ENCODE data around the gene WDR81. TPM values are rescaled to one million over a fixed set of nuclear protein-coding genes. Genes with fewer than 3 reads are reported as not detected.

Gene WDR81
- total RNA-seq, 4 donors from 2014 or later = 26.1 to 73.7 (median 35.7) TPM

- no peaks in the 10 kb centered on the region for H3K9me3 ChIP-seq
- in situ Hi-C loops (cut with MboI; ENCODE audit: low pct_ligation_motif_present in 1 of 4, low pct_unique_long_range_greater_than_20kb in 1 of 4, low sequenced_read_pairs in 3 of 4) (no loop called here), intact Hi-C loops (cut with DNase I; ENCODE audit: low total_unique reads) (no loop called here)
- H3K4me1 ChIP-seq = peaks cover 0 to 26% (median 11%) of the 10 kb centered on the region in 4 donors
- no peak for DNase-seq
- TF ChIP-seq POLR2AphosphoS5 (IDR thresholded peaks at IDR 0.05) = no peak
- no peak for TF ChIP-seq POLR2A (IDR thresholded peaks at IDR 0.05)
- TF ChIP-seq, protein P1, sequence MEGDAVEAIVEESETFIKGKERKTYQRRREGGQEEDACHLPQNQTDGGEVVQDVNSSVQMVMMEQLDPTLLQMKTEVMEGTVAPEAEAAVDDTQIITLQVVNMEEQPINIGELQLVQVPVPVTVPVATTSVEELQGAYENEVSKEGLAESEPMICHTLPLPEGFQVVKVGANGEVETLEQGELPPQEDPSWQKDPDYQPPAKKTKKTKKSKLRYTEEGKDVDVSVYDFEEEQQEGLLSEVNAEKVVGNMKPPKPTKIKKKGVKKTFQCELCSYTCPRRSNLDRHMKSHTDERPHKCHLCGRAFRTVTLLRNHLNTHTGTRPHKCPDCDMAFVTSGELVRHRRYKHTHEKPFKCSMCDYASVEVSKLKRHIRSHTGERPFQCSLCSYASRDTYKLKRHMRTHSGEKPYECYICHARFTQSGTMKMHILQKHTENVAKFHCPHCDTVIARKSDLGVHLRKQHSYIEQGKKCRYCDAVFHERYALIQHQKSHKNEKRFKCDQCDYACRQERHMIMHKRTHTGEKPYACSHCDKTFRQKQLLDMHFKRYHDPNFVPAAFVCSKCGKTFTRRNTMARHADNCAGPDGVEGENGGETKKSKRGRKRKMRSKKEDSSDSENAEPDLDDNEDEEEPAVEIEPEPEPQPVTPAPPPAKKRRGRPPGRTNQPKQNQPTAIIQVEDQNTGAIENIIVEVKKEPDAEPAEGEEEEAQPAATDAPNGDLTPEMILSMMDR (IDR thresholded peaks at IDR 0.05) = no peak
- no peak for TF ChIP-seq EP300 (IDR thresholded peaks at IDR 0.05; ENCODE audit: low read depth)
- WGBS, 2 donors (ENCODE audit: low coverage in 1 of 2) = 76 to 89% methylated on average over 3 to 25 of the region's 25 CpGs
- no peak overlapping the region for H3K4me3 ChIP-seq
- no peak overlapping the region for H3K27ac ChIP-seq
- no peaks in the 10 kb centered on the region for H3K27me3 ChIP-seq
- H3K36me3 ChIP-seq = no peaks in the 10 kb centered on the region
Observed at GRCh38 chr17:1754430-1755112, 30.1 kb downstream of the WDR81 start.

GRCh38 chr17:1755252-1755826 lies 30.8 kb downstream of the WDR81 start:
- Histone ChIP-seq H3K9me3 (no peaks in the 10 kb centered on the region), H3K27ac (no peak overlapping the region), H3K36me3 (no peaks in the 10 kb centered on the region), H3K4me3 (no peak overlapping the region), H3K4me1 (peaks cover 0 to 26% (median 11%) of the 10 kb centered on the region in 4 donors), H3K27me3 (no peaks in the 10 kb centered on the region)
- WGBS, 2 donors (ENCODE audit: low coverage in 1 of 2) = 80 to 81% methylated on average over 1 to 17 of the region's 20 CpGs
- no peak for TF ChIP-seq POLR2AphosphoS5 (IDR thresholded peaks at IDR 0.05)
- TF ChIP-seq, protein P1 (IDR thresholded peaks at IDR 0.05) = no peak
- no peak for TF ChIP-seq POLR2A (IDR thresholded peaks at IDR 0.05)
- no peak for TF ChIP-seq EP300 (IDR thresholded peaks at IDR 0.05; ENCODE audit: low read depth)
- intact Hi-C loops (cut with DNase I; ENCODE audit: low total_unique reads) (no loop called here), in situ Hi-C loops (cut with MboI; ENCODE audit: low pct_ligation_motif_present in 1 of 4, low pct_unique_long_range_greater_than_20kb in 1 of 4, low sequenced_read_pairs in 3 of 4) (no loop called here)
- no peak for DNase-seq

GRCh38 chr17:1755827-1756262 lies 31.3 kb downstream of the WDR81 start:
- DNase-seq = no peak
- in situ Hi-C loops (cut with MboI; ENCODE audit: low pct_ligation_motif_present in 1 of 4, low pct_unique_long_range_greater_than_20kb in 1 of 4, low sequenced_read_pairs in 3 of 4) (no loop called here), intact Hi-C loops (cut with DNase I; ENCODE audit: low total_unique reads) (no loop called here)
- H3K4me1 ChIP-seq = peaks cover 0 to 25% (median 11%) of the 10 kb centered on the region in 4 donors
- H3K9me3 ChIP-seq = no peaks in the 10 kb centered on the region
- TF ChIP-seq EP300 (IDR thresholded peaks at IDR 0.05; ENCODE audit: low read depth) (no peak), POLR2AphosphoS5 (IDR thresholded peaks at IDR 0.05) (no peak), POLR2A (IDR thresholded peaks at IDR 0.05) (no peak)
- TF ChIP-seq, protein P1 (IDR thresholded peaks at IDR 0.05) = no peak
- H3K4me3 ChIP-seq = no peak overlapping the region
- 68 to 69% methylated on average over 14 to 17 of the region's 17 CpGs for WGBS, 2 donors (ENCODE audit: low coverage in 1 of 2)
- H3K27me3 ChIP-seq = no peaks in the 10 kb centered on the region
- no peaks in the 10 kb centered on the region for H3K36me3 ChIP-seq
- H3K27ac ChIP-seq = no peak overlapping the region

- WGBS, 2 donors (ENCODE audit: low coverage in 1 of 2) = 70 to 74% methylated on average over 13 to 15 of the region's 15 CpGs
- no peak overlapping the region for H3K27ac ChIP-seq
- peaks cover 4 to 14% (median 8%) of the 10 kb centered on the region in 4 donors for H3K4me1 ChIP-seq
- no peak overlapping the region for H3K4me3 ChIP-seq
- in situ Hi-C loops (cut with MboI; ENCODE audit: low pct_ligation_motif_present in 1 of 4, low pct_unique_long_range_greater_than_20kb in 1 of 4, low sequenced_read_pairs in 3 of 4) = no loop called here
- DNase-seq = no peak
- TF ChIP-seq, protein P1 (IDR thresholded peaks at IDR 0.05) = no peak
- TF ChIP-seq EP300 (IDR thresholded peaks at IDR 0.05; ENCODE audit: low read depth) = no peak
- intact Hi-C loops (cut with DNase I; ENCODE audit: low total_unique reads) = no loop called here
- H3K9me3 ChIP-seq = no peaks in the 10 kb centered on the region
- H3K27me3 ChIP-seq = no peaks in the 10 kb centered on the region
- H3K36me3 ChIP-seq = no peaks in the 10 kb centered on the region
Observed at GRCh38 chr17:1758807-1759206, 34.3 kb downstream of the WDR81 start.

Measured in transverse colon (tissue), 4 donors.